Stimulated activated CD8-positive, alpha-beta memory T cell treated with anti-CD3 and anti-CD28 coated beads, Interleukin-4, amount 100 ng/mL, for 48 hours (primary cell): ENCODE data around the gene DDX17.

Experiments used
- DNase-seq: peaks from one replicate; pipeline ENCODE4 v3.0.0-alpha.2; 2020

DDX17 gene

DNA sequence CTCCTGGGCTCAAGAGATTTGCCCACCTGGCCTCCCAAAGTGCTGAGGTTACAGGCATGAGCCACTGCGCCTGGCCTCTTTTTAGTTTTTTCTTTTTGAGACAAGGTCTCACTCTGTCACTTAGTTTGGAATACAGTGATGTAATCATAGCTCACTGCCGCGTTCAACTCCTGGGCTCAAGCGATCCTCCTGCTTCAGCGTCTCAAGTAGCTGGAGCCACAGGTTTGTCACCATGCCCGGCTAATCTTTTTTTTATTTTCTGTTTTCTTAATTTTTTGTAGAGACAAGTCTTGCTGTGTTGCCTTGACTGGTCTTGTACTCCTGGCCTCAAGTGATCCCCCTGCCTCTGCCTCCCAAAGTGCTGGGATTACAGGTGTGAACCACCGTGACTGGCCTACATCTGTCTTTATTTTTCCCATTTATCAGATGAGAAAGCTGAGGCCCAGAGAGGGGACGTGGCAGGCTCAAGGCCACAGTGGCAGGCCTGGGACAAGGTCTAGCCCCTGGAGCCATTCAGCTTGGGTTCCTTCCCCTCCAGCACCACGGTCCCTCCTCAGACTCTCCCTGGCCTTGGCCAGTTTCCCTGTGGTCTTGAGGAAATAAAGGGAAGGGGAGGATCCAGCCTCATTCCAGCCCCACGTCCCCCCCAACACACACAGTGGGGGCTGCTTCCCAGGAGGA, 41.0 kb downstream of the DDX17 start:
- no peak for DNase-seq

DNA sequence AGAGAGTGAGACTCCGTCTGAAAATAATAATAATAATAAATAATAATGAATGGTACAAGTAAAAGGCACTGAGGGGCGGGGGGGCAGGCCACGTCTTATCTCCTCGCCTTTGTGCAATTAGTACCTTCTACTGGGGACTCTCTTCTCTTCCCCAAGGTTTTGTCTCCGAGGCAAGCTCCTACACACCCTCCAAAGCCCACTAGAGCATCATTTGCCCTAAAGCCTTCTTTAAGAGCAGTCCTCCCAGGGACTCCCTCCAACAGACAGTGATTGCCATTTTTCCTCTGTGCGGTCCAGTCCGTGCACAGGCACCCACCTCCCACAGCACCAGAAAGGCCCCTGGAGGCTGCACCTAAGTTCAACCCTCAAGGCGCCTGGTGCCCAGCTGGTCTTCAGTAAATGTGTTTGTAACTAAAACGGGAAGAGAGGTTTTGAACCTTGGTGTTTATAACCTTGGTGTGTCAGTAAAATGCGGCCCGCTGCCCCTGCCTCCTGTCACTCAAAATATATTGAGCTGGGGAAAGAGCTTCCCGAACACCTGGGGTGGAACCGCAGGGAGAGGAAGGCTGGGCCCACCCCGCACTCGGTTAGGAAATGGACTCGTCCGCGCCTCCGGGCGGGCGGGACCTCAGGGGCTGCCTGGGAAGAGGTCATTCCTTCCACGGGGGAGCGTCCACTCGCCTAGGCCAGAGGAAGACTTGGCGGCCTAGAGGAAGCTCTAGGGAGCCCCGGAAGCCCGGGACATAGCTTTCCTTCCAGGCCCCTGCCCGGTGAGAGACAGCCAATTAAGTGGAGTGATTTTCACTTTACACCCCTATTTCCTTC, 42.9 kb downstream of the DDX17 start:
- no peak for DNase-seq

DNA sequence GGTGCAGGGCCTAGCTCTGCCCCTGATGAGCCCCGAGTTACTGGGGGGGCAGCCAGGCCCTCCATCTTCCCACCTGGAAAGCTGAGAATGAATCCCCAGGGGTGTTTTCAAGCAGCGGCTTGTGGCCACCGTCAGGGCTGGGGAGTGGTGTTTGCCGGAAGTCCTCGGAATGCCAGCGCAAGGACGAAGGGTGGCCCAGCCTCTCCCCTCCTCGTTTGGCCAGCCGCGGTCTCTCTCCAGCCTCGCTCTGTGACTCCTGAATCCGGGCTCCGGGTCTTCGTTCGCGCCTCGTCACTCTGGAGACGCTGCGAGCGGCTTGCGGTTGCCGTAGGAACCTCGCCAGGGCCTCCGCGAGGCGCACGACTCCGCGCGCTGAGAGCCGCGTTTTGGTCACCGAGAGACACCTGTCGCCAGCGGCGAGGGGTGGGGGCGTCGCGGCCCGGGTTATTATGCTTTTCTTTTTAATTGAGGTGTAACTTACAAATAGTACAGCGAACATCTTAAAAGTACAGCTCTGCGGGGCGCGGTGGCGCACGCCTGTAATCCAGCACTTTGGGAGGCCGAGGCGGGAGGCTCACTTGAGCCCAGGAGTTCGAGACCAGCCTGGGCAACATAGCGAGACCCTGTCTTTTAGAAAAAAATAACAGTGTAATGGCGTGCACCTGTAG, 44.6 kb downstream of the DDX17 start:
- DNase-seq, result peak; percentile 79

DNA sequence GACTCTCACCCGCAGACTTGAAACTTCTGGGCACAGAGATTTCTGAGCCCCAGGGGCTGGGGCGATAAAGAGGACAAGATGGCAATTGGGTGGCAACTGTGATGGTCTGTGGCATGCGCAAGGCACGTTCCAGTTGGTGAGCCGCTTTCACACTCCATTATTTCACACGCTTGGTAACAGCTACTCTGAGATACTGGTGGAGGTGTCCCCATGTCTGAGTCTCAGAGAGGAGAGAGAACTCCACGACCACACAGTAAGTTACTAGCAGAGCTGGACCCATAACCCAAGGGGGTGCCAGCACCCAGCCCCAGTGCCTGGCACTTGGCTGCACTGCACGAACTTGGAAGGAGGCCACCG, 45.1 kb downstream of the DDX17 start:
- no peak for DNase-seq

DNA sequence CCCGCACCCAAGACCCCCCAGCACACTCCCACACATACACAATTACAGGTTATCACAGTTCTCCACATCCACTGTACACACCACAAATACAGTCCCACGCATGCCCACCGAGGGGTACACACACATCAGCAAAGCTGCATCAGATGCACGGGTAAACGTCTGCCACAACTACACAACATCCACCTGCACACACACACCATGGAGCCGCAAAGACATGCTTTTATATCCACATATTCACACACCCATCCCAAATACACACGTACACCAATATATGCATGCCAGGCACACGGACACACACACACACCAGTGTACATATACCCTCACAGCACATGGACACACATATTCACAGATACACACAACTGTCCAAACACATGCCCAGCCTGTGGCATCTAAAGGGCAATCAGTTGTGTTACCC, 45.7 kb downstream of the DDX17 start:
- DNase-seq, result no peak

DNA sequence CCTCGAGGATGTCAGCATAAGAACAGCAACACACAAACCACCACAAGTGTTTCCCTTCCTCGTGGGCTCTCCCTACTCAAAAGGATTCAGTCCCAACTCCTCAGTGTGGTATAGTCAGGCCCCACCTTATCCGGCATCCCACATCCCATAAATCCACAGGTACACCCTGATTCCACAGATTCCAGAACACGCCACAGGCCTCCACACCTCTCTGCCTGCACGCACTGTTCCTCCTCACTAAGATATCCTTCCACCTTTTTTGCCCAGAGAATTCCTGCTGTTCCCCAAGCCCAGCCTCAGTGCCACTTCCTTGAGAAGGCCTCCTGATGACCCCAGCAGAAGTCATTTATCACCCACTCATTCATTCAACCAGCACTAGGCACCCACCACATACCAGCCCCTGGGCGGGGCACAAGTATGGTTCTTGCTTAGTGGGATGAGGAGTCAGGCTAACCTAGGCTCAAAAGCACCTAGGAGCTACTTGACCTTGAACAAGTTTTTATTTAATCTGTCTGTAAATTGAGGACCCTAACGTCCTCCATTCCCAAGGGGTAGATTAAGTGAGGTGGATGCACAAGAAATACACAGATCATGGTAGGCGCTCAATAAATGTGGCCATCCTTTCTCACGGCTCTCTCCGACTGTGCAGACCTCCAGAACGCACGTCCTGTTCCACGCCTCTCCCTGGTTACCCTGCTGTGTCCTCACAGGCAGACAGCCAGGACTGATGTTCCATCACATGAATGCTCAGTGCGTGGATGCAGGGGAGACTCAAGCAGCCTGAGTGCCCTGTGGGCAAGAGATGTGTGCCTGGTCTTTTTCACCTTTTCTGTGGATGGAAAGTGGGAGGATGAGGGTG, 49.0 kb downstream of the DDX17 start:
- no peak for DNase-seq

DNA sequence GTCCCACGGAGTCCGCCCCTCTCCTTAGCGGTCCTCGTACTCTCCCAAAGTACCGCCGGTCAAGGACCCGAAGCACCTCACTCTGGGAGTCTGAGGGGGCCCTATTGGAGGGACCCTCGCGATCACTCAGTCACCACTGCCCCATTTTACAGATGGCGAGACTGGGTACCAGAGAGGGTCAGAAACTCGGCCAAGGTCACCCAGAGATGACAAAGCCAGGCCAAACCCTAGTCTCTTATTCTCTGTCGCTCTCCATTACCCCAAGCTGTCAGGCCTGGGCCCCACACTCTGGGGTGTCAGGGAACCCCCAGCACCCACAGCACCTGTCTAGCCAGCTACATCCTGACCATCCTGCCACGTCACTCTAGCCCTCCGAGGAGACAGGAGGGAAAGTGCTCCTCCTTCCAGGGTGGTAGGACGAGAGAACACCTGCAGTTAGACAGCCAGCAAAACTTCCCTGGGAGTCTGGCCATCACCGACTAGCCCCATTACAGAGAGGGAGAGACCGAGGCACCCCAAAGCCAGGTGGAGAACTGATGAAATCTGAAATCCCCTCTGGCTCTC, 49.8 kb downstream of the DDX17 start:
- DNase-seq, result no peak

DNA sequence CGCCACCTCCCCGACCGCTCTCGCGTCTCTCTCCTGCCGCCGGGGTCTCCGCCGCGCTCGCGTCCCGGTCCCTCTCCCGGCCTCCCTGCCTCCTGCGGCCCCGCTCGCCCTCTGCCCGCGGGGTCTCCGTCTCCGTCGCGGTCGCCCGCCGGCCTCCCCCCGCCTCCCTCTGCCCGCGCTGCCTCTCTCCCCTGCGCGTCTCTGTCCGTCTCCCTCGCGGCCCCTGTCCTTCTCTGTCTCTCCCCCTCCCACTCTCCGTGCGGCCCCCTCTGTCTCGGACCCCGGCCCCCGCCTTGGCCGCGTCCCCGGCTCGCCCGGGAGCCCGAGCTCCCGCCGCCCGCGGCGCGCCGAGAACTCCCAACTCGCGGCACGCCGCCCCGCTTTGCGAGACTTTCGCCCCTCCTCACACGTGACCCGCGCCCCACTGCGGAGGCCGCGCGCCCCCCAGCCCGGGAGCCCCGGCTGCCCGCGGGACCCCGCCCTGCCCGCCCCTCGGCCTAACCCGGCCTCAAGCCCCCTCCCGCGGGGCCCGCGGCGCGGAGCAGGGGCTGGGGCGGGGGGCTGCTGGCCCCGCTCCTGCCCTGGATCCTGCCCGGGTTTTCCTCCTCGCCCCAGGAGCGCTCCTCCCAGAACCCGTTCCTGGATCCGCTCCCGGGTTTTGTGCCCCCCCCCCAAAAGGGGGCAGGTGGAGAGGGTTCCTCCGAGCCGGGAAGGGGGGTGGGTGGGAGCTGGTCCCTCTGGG, 50.4 kb downstream of the DDX17 start:
- DNase-seq, result peak; percentile 40

DNA sequence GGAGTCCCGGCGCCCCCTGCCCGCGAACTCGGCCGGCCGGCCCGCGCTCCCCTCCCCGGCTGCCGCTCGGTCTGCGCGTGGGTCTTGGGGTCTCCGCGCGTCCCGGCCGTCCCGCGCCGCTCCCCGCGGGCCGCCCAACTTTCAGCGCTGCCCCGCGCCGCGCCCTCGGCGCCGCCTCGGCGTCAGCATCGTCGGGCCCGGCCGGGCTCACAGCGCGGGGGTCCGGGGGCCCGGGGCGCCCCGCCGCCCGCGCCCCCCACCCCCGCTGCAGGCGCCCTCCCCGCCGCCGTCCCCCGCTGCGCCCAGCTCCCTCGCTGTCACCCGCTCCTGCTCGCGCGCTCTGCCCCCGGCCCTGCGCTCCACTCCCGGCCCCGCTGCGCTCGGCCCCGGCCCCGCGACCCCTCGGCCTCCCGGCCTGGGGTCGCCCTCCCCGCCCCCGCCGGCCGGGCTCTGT, 51.0 kb downstream of the DDX17 start, which contains the start of gene KCNJ4:
Gene KCNJ4, minus strand, starts transcription at position 124 of the 454 bp plus-strand sequence. CDS start 27,067 bp downstream, outside the sequence.
- no peak for DNase-seq

DNA sequence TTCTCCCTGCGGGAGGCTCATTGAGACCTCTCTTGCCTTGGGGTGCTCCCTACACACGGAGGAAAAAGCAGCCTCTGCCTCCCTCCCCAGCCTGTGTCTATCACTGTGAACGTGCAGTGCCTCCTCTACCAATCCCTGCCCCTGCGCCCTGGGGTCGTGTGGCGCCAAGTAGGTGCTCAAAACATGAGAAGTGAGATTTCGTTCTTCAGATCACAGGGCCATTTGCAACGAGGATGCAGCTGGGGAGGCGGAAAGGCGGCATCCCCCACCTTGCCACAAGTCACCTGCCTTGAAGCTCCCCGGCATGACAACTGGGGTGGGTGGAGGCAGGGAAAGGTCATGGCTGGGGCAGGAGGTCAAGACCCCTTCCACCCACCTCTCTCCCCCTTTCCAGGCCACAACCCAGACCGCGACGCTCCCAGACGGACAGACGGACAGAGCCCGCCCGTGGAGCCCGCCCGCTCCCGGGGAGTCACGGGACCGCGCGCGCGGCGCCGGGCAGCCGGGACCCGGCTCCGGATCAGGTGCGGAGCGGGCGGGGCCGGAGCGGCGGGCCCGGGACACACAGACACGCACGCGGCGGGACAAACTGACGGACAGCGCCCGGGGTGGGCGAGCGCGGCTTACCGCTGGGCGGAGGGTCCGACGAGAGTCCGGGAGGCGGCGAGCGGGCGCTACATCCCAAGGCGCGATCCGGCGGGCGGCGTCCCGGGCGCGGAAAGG, 51.6 kb downstream of the DDX17 start:
- peak; percentile 34 for DNase-seq

DNA sequence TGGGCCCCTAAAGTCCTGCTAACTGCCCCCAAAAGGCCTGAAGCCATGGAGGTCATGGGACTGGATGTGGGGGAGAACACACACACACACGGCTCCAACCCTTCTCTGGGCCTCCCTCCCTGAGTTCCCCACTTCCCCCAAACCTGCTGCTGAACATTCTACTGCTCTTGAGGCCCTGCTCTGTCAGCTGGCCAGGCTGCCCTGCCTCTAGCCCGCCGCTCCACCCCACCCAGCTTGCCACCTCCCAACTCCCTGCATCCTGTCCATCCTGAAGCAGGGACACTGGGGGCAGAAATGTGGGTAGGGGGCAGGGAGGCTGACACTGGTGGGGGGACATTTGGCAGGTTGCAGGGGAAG, 52.1 kb downstream of the DDX17 start:
- DNase-seq, result no peak

DNA sequence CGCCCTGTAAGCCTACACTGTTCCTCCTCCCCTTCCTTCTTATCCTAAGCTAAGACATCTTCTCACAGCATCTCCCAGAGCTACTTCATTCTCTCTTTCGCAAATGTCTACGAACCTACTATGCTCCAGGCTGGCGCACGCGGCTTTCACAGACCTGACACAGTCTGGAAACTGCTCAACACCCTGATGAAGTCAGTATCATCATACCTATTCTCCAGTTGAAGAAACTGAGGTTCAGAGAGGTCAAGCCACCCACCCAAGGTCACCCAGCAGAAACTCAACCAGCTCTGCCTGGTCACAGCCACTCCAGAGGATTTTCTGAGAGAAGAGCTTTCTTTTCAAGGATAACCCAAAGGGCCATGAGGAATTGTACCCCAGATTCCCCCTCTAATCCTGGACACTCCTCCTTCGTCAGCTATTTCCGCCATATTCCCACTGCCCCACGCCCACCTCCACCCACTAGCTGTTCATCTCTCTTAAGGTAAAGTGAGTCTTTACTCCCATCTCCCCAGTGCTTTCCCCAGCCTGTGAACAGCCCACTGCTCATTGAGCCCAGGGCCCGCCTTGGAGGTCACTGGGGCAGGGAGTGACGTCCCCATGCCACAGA, 52.9 kb downstream of the DDX17 start:
- DNase-seq, result no peak

DNA sequence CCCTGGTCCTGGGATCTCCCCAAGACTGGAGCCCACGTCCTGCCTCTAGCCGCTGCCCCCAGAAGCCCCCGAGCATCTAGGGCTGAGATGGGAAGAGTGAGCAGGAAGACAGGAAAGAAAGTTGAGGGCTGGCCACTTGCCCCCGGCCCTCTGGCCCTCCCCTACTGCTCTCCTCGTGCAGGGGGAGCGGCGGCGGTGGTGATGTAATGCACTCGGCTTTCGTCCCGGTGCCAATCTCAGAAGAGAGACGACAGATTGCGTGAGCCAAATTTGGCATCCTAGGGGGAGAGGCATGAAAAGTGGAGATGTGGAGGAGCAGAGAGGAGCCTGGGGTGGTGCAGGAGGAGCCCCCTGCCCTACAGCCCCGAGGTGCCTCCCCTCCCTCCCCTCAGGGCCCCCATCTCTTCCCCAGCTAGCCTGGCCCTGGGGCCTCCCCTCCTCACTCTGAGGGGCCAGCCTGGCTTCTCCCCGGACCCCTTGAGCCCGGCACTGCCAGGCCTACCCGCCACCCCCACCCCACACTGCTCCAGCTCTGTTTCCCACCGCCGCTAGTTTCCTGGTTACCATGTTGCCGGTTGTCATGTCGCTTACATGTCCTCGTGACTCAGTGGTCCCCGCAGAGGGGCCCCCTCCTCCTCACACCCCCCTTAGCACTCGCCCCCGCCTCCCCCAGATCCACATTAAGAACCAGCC, 53.6 kb downstream of the DDX17 start:
- DNase-seq, result no peak

DNA sequence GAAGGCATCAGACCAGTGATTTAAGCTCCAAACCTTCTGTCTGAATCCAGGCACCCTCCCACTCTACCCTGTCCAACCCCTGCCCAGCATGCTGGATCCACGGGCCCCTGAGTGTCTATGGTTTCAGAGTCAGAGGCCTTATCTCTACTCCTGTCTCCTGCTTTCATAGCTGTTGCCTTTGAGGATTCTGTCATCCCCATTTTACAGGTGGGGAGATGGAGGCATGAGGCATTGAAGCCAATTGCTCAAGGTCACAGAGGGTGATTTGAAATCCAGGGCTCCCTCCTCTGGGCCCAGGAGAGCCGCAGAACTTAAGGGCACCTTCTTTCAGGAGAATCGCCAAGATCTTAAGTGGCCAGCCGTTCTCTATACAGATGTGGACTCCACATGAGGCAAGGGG, 54.2 kb downstream of the DDX17 start:
- DNase-seq, result no peak

DNA sequence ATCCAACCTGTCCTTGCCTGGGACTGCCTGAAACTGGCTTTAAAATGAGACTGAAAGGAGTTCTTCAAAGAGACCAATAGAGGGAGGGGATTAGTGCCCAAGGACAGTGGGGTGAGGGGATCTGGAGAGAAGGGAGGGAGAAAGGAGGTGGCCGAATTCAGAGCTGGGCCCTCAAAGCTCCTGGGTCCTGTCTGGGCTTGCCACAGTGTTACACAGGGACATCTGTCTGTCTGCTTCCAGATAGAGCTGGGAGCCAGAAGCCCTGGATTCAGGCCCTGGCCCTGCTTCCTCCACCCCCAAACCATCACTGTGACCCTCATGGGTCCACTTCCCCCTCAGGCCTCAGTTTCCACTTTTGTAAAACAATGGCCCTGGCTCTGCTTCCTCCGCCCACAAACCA, 54.7 kb downstream of the DDX17 start:
- no peak for DNase-seq

DNA sequence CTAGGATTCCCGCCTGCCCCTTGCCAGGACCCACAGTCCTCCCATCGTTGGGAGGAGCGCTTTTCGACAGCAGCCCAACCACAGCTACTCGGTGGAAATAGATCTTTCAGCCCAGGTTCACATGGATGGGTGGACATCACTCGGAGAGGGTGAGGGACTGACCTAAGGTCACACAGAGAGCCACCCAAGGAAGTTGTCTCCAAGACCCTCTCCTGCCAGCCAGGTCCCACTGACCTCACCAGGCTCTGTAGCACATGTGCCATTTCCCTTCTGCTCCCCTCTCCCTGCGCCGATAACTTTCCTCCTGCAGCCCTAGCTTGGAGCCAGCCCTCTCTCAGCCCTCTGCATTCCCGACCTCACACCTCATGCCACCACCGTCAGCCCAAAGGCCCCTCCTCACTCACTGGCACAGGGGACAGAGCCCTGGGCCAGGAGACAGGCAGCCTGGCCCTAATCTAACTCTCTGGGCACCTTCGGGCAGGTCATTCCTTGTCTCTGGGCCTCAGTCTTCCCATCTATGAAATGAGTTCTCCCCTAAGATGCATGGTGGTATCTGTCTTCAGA, 55.8 kb downstream of the DDX17 start:
- no peak for DNase-seq

DNA sequence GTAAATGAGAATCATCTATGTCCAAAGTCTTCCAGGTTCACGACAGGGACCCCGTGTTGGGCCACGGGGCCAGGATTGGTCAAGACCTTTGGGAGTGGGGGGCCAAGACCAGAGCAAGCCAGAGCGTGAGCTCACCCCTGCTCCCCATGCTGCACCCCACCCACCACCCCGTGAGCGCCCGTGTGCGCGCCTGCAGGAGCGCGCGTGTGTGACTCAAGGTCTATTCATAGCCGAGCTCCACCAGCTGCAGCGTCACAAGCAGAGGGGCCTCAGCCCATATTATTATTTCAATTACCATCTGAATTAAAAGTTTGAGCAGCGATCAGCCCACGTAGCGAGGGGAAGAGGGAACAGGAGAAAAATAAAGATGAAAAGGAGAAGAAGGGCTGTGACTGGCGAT, 56.3 kb downstream of the DDX17 start:
- DNase-seq, result no peak

DNA sequence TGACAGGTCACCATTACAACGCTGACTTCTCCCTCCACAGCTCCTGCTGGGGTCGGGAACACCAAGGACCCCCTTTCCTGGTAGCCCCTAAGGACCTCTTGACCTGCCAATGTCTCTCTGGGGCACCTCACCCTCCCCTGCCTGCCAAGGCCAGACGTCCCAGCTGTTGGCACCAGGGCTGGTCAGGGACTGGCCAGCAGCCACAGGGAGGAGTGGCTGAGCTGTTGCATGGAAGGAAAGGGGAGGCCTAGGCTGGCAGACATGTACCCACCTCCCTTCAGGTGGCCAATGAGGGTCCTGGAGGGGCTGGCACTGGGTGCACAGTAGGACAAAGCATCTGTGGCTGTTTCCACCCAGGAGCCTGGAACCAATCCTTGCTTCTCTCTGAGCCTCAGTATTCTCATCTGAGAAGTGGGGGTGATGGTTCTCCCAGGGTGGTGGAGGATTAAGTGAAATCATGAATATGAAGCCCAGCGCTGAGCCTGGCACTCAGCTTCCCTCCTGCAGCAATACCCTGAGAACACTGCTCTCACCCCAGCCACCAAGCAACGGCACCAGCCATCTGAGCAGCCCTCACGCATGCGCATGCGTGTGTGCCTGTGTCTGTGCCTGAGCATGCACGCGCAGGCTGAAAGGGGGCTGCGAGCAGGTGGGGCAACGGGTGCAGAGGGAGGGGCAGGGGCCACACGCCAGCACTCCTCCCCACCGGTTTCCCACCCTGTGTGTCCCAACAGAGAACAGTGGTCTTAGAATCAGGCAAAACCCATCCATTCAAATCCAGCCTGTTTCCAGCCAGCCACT, 57.0 kb downstream of the DDX17 start:
- DNase-seq, result no peak
